Brain microvascular endothelial cell (primary cell): Measurements from ENCODE around the gene PDSS1.
A peak's percentile ranks its signal among the peaks of the same experiment; 100 is the strongest.

Source experiments
- DNase-seq: peaks from one replicate; pipeline ENCODE4 v3.0.0-alpha.2; 2020
- H3K27ac ChIP-seq: fragments of 250-450 bp; sonication (Bioruptor Pico); 2 replicates; pipeline ENCODE4 v1.5.1; 2020; ENCODE audit warnings: mild to moderate bottlenecking, moderate library complexity
- H3K27me3 ChIP-seq: fragments of 250-450 bp; sonication (Bioruptor Pico); replicated peaks from 2 replicates; pipeline ENCODE4 v1.5.1; 2020; ENCODE audit warnings: mild to moderate bottlenecking
- H3K36me3 ChIP-seq: fragments of 250-450 bp; sonication (Bioruptor Pico); replicated peaks from 2 replicates; pipeline ENCODE4 v1.5.1; 2020; ENCODE audit warnings: mild to moderate bottlenecking
- H3K4me3 ChIP-seq: 2 replicates; pipeline ENCODE4 v1.5.1; 2011; ENCODE audit warnings: low read depth, mild to moderate bottlenecking, control low read depth, low read length, moderate library complexity
- in situ Hi-C: cut with HindIII; loops from 2 replicates; pipeline ENCODE4 v1.10.0; 2017; ENCODE audit warnings: low sequenced_read_pairs, low pct_ligation_motif_present
- TF ChIP-seq, protein P1 (sequence below): IDR thresholded peaks from 2 replicates; pipeline ENCODE4 v1.5.1; 2011; ENCODE audit warnings: low read depth, mild to moderate bottlenecking, moderate library complexity, low read length, control low read depth, inconsistent platforms; ENCODE audit errors: missing control alignments

The PDSS1 gene

DNA sequence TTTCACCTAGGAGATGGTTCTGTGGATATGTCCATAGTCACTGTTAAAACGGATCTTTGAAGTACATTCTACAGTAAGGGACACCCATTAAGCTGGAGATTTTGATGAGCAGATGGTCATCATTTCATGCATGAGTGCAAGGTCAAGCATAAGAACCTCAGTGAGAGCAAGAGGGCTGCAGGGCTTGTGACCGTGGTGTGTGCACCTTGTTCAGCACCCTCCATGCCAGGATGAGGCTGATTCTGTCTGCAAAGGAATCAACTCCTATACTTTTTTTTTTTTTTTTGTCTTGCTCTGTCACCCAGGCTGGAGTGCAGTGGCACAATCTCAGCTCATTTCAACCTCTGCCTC lies 17.6 kb downstream of the PDSS1 start:
- in situ Hi-C loops, result no loop called here
- Histone ChIP-seq H3K27ac (no peak overlapping the region), H3K4me3 (no peak overlapping the region), H3K27me3 (no peaks in the 10 kb centered on the region), H3K36me3 (peaks cover 8% of the 10 kb centered on the region)
- TF ChIP-seq, protein P1, sequence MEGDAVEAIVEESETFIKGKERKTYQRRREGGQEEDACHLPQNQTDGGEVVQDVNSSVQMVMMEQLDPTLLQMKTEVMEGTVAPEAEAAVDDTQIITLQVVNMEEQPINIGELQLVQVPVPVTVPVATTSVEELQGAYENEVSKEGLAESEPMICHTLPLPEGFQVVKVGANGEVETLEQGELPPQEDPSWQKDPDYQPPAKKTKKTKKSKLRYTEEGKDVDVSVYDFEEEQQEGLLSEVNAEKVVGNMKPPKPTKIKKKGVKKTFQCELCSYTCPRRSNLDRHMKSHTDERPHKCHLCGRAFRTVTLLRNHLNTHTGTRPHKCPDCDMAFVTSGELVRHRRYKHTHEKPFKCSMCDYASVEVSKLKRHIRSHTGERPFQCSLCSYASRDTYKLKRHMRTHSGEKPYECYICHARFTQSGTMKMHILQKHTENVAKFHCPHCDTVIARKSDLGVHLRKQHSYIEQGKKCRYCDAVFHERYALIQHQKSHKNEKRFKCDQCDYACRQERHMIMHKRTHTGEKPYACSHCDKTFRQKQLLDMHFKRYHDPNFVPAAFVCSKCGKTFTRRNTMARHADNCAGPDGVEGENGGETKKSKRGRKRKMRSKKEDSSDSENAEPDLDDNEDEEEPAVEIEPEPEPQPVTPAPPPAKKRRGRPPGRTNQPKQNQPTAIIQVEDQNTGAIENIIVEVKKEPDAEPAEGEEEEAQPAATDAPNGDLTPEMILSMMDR, result no peak
- no peak for DNase-seq

DNA sequence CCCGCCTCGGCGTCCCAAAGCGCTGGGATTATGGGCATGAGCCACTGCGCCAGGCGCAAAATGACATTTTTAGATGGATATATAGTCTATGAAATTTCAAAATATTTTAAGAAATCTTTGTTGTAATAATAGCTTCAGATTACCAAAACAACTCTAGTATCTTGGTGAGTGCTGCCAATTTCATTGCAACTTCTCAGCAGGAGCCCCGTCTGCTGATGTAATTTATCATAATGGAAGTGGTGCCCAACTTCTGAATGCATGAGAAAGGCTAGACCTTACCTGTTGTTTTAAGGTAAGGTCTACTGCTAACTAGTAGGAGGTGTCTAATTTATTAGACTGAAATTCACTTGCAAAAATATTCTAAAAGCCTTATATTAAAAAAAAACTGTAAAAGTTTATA lies 20.0 kb downstream of the PDSS1 start:
- H3K36me3 ChIP-seq, result peaks cover 3% of the 10 kb centered on the region
- TF ChIP-seq, protein P1, result no peak
- DNase-seq, result no peak
- in situ Hi-C loops, result no loop called here
- H3K4me3 ChIP-seq, result no peak overlapping the region
- no peaks in the 10 kb centered on the region for H3K27me3 ChIP-seq
- no peak overlapping the region for H3K27ac ChIP-seq

DNA sequence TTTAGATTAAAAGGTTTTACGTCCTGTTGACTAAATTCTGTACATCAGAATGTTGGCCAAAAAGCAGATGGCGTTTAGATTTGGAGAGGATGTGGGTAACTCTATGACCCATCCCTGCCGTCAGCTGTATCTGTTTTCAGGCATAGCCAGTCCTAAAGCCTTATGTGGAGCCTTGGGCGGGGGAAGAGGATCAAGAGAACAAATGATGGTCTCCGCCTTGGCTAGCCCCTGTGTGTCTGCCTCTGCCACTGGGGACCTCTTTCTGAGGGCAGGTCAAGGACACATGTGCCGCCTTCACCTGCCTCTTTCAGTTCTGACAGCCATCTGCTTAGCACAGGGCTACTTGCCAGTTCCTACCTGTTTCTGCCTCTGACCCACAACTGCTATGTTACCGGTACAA lies 24.1 kb downstream of the PDSS1 start:
- no peak for DNase-seq
- H3K36me3 ChIP-seq, result peaks cover 2% of the 10 kb centered on the region
- TF ChIP-seq, protein P1, result no peak
- no peaks in the 10 kb centered on the region for H3K27me3 ChIP-seq
- in situ Hi-C loops, result no loop called here
- no peak overlapping the region for H3K4me3 ChIP-seq
- H3K27ac ChIP-seq, result no peak overlapping the region

DNA sequence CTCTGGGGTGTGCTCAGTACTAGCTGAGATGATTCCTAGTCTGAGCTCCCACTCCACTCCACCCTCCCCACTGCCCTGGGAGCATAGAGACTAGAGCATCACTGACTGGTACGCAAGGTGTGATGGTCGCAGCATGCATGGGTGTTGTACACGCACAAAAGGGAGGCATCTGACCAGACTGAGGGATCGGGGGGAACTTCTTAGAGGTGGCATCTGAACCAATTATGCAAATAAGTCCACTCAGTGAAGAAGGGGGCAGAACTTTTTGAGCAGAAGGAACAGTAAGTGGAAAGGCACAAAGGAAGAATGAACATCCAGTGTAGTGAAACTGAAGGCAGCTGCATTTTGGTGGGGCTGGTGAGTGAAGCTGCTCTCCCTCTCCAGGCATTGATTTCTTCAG lies 25.5 kb downstream of the PDSS1 start:
- Histone ChIP-seq H3K27me3 (no peaks in the 10 kb centered on the region), H3K27ac (no peak overlapping the region), H3K36me3 (peaks cover 5% of the 10 kb centered on the region), H3K4me3 (no peak overlapping the region)
- TF ChIP-seq, protein P1, result no peak
- no peak for DNase-seq
- in situ Hi-C loops, result no loop called here

DNA sequence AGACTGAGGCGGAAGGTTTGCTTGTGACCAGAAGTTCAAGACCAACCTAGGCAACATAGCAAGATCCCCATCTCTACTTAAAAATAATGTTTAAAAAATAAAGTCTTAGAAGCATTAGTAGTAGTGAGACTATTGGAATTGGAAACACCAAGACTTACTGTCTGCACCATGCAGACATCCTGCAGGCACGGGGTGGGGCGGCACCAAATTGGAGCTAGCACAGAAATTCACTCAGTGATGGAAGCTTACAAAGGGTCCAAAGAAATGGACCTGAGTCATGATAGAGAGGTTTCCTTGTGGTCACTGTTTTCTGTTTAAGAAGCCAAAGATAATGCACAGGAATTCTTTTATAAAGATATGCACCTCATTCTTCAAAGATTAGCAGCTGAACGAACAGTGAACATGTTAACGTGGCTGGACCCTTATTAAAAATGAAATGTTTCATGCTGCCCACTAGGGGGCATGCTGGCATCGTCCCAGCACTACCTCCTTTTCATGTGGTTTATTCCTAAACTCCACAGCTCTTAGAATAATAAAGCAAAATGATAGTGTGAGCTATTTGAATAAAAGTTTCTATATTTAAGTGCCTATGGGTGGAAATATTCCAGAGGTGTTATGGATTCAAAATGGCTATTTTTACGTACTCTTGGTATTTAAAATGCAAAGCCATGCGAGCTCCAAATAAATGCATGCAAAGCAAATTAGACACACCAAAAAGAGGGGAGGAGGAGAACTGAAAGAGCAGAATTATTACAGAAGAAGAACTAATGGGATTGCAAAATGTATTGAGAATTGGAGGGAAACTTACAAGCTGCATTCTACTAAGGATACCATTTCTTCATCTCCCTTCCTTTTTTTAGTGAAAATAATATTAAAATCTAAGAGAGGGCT lies 28.6 kb downstream of the PDSS1 start:
- H3K36me3 ChIP-seq, result peaks cover 13% of the 10 kb centered on the region
- in situ Hi-C loops, result no loop called here
- DNase-seq, result no peak
- H3K27ac ChIP-seq, result no peak overlapping the region
- no peak overlapping the region for H3K4me3 ChIP-seq
- no peaks in the 10 kb centered on the region for H3K27me3 ChIP-seq
- TF ChIP-seq, protein P1, result peak; percentile 83

DNA sequence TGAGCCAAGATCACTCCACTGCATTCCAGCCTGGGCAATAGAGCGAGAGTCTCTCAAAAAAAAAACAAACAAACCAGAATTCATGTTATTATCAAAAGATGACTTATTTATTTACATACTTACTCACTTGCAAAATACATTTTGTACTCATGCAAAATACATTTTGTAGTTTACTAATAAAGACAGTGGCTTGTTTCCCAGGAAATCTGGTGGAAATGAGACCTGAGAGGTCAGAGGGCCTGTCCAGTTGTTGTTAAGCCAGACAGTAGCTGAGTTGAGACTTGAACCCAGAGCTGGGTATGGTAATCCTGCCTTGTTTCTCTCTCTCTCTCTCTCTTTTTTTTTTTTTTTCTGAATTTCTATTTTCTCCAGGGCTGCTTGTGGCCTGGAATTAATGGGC lies 29.5 kb downstream of the PDSS1 start:
- Histone ChIP-seq H3K36me3 (peaks cover 13% of the 10 kb centered on the region), H3K27ac (no peak overlapping the region), H3K4me3 (no peak overlapping the region), H3K27me3 (no peaks in the 10 kb centered on the region)
- DNase-seq, result no peak
- TF ChIP-seq, protein P1, result no peak
- in situ Hi-C loops, result no loop called here
